Activated CD4-positive, alpha-beta T cell treated with anti-CD3 and anti-CD28 coated beads, Interleukin-2, amount 10 ng/mL, durations not matched to agents 24 days and 14 days (primary cell): ENCODE results near the gene RPS6KA2. TPM values are rescaled to one million over a fixed set of nuclear protein-coding genes. Genes with fewer than 3 reads are reported as not detected.
"Not testable (repeated sequence)": the region's sequence is repeated elsewhere in the genome, so short reads cannot be mapped to it uniquely, and the experiment has no call there.

Experiments used
- DNase-seq: peaks from one replicate; pipeline ENCODE4 v3.0.0; 2022
- H3K27ac Mint-ChIP-seq: one replicate; pipeline ENCODE4 v1.8.0; 2022; ENCODE audit warnings: mild to moderate bottlenecking, mixed read lengths
- H3K27me3 Mint-ChIP-seq: one replicate; pipeline ENCODE4 v1.8.0; 2022; ENCODE audit warnings: mixed read lengths
- H3K36me3 Mint-ChIP-seq: one replicate; pipeline ENCODE4 v1.8.0; 2022; ENCODE audit warnings: low read depth, mild to moderate bottlenecking, mixed read lengths
- H3K4me1 Mint-ChIP-seq: one replicate; pipeline ENCODE4 v1.8.0; 2021; ENCODE audit warnings: mixed read lengths
- H3K4me3 Mint-ChIP-seq: one replicate; pipeline ENCODE4 v1.8.0; 2022; ENCODE audit warnings: mild to moderate bottlenecking, moderate library complexity, mixed read lengths
- H3K9me3 Mint-ChIP-seq: one replicate; pipeline ENCODE4 v1.8.0; 2021; ENCODE audit warnings: mixed read lengths
- intact Hi-C: fragments of 100-400 bp; cut with micrococcal nuclease; formaldehyde crosslinking; loops from one replicate; pipeline ENCODE4 v1.15.1; 2023
- total RNA-seq: library from RNA; stranded (reverse); gene quantifications from 2 replicates; pipeline ENCODE4 v1.2.3, GENCODE V29; 2022

Gene RPS6KA2
- total RNA-seq, 1 donor from 2014 or later: 2.8 TPM

DNA sequence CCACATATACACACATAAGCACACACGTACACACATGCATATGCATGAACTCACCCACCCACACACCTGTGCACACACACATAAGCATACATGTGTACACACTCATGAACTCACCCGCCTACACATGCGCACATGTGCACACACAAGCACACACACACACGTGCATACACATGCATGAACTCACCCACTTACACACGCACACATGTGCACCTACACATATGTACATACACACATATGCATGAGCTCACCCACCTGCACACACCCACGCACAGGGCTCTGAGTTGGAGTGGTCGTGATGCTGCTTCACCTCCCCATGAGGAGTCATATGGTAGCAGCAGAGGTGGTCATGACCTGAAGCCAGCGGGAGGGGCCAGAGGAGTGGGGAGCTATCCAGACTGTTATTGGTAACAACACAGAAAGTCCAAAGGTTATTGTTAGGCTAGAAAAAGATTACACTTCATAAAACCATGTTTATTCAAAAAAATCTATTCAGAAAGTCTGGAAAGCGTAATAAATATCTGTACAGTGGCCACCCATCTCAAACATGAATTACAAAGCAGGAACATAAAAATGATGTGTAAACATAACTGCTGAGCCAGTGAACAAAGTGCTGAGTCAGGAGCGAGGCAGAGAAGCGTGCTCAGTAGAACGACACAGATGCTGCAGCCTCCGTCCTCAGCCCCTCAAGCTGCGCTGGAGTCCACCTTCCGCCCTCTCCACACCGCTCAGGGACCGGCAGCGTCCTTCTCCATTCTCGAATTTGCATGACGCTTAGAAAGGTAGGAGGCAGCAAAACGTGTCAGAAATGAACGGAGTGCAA is 217.9 kb downstream of the RPS6KA2 start:
- H3K36me3 Mint-ChIP-seq: no peaks in the 10 kb centered on the region
- H3K4me1 Mint-ChIP-seq: peaks cover 21% of the 10 kb centered on the region
- H3K9me3 Mint-ChIP-seq: no peaks in the 10 kb centered on the region
- DNase-seq: no peak
- H3K27me3 Mint-ChIP-seq: peaks cover 5% of the 10 kb centered on the region
- H3K27ac Mint-ChIP-seq: no peak overlapping the region
- H3K4me3 Mint-ChIP-seq: no peak overlapping the region
- intact Hi-C loops: no loop called here

DNA sequence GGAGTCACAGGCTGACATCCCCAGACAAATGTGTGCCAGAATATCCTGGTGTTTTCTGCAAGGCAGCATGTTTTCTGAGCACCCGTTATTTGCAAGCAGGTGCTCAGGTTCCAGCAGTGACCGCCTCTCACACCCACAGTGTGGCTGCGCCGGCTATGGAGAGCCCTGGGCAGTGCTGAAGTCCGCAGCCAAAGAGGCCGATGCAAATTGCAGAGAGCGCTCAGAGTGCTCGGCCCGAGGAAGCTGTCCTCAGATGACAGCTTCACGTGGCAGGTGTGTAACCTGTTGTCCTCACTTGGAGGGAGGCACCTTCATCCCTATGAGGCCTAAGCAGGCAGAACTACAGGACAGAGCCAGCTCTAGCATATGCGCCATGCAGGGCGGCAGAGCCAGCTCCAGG is 220.9 kb downstream of the RPS6KA2 start:
- Mint-ChIP-seq H3K27ac (no peak overlapping the region), H3K36me3 (no peaks in the 10 kb centered on the region), H3K4me1 (peaks cover 11% of the 10 kb centered on the region), H3K9me3 (no peaks in the 10 kb centered on the region), H3K27me3 (peaks cover 8% of the 10 kb centered on the region), H3K4me3 (no peak overlapping the region)
- DNase-seq: no peak
- intact Hi-C loops: no loop called here

DNA sequence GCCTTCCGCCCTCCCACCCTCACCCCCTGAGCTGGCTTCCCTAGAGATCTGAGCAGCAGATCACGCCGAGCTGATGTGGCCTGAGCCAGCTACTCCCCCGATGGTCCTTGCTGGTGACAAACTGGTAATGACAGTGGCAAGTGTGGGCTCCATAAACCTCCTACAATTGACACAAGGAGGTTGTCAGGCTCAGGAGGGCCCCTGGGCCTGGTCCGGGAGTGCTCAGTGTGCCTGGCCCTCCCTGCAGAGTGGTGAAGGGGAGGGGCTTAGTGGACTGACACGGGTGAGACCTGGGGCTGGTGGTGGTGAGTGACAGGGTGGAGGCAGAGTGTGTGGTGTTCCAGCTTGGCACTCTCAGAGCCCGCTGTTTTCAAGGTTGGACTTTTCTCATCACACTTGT is 221.7 kb downstream of the RPS6KA2 start:
- H3K27ac Mint-ChIP-seq: no peak overlapping the region
- H3K36me3 Mint-ChIP-seq: no peaks in the 10 kb centered on the region
- DNase-seq: no peak
- H3K27me3 Mint-ChIP-seq: peaks cover 8% of the 10 kb centered on the region
- intact Hi-C loops: no loop called here
- H3K9me3 Mint-ChIP-seq: no peaks in the 10 kb centered on the region
- H3K4me1 Mint-ChIP-seq: peaks cover 5% of the 10 kb centered on the region
- H3K4me3 Mint-ChIP-seq: no peak overlapping the region

DNA sequence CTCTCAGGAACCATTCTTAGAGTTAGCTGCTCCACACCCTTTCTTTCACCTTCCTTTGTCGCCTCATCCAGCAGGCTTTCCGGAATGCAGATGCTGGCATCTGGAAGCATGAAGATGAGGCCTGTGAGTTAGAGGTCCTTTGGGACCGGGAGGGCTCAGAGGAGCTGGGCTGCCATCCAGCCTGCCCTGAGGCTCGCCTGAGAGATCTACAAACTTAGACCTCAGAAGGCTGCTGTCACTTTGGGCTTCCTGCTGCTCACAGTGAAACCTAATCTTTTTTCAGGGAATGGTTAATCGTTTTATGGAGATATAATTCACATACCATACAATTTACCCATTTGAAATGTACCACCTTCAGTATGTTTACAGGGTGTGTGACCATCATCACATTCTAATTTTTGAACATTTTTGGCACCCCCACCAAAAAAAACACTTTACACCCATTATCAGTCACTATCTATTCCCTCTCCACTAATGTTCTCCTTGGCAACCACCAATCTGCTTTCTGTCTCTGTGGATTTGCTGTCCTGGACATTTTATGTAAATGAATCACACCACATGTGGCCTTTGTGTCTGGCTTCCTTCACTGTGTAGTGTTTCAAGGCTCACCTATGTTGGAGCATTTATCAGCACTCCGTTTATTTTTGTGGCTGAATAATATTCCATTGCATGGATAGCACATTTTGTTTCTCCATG is 224.3 kb downstream of the RPS6KA2 start:
- Mint-ChIP-seq H3K36me3 (no peaks in the 10 kb centered on the region), H3K9me3 (no peaks in the 10 kb centered on the region), H3K27me3 (peaks cover 8% of the 10 kb centered on the region), H3K4me3 (no peak overlapping the region), H3K27ac (no peak overlapping the region), H3K4me1 (no peaks in the 10 kb centered on the region)
- no peak for DNase-seq
- intact Hi-C loops: no loop called here

DNA sequence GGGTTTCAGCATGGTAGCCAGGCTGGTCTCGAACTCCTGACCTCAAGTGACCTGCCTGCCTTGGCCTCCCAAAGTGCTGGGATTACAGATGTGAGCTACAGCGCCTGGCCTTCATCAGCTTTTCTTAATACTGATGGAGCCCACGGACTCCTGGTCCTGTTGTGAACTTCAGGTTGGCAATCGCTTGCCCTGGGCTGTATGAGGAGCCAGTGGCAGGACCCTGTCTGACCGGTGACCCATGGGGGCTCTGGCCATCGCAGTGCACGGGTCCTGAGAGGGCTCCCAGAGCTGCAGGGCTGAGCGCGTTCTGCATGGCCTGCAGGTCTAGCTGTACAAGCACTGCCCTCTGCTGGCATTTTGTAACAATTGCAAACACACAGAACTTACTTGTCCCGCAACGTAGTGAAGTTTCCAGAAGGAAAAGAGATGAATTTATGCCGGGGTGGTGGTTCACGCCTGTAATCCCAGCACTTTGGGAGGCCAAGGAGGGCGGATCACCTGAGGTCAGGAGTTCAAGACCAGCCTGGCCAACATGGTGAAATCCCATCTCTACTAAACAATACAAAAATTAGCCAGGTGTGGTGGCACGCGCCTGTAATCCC is 226.3 kb downstream of the RPS6KA2 start:
- intact Hi-C loops: loop anchor here (1.0 kb wide), 2 partner anchors 87 to 125 kb away; no protein-coding TSS in a partner anchor
- DNase-seq: peak; percentile 87
- H3K27me3 Mint-ChIP-seq, H3K27ac Mint-ChIP-seq, H3K4me1 Mint-ChIP-seq, H3K9me3 Mint-ChIP-seq, H3K36me3 Mint-ChIP-seq, H3K4me3 Mint-ChIP-seq: not testable (repeated sequence)

DNA sequence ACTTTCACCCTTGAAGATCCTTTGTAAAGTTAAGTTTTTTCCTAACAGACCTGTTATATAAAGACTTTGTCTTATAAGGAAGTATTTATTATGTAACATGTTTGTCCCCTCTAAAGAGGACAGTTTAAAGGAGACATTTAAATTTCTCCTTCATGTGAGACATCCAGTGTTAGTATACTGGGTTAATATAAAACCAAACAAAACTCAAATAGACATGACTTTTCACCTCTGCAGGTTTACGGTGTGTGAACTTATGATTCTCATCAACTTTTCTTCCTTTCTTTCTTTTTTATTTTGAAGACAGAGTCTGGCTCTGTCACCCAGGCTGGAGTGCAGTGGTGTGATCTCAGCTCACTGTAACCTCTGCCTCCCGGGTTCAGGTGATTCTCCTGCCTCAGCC is 226.9 kb downstream of the RPS6KA2 start:
- Mint-ChIP-seq H3K4me1 (no peaks in the 10 kb centered on the region), H3K36me3 (no peaks in the 10 kb centered on the region), H3K9me3 (no peaks in the 10 kb centered on the region), H3K27ac (no peak overlapping the region), H3K27me3 (peaks cover 8% of the 10 kb centered on the region), H3K4me3 (no peak overlapping the region)
- intact Hi-C loops: loop anchor here (1.0 kb wide), 1 partner anchor 125 kb away; no protein-coding TSS in a partner anchor
- DNase-seq: no peak

DNA sequence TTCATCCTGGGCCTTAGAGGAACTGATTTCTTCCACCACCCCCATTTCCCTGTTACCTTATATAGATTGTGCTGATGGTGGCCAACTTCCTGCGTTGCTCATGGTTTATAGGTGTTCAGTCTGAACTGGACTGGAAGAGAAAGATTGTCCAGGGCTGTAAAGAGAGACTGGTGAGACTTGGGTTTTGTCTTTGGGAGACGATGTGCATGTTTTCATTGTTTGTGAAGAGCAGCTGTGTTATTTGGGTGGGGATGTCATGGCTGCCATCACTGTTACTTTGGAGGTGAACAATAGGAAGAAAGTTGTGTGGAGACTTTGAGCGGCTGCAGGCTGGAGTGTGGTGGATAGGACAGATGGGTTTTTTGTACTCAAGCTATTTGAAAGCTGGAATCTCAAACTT is 228.7 kb downstream of the RPS6KA2 start:
- Mint-ChIP-seq H3K27me3 (peaks cover 12% of the 10 kb centered on the region), H3K4me1 (no peaks in the 10 kb centered on the region), H3K27ac (no peak overlapping the region), H3K4me3 (no peak overlapping the region), H3K36me3 (no peaks in the 10 kb centered on the region), H3K9me3 (no peaks in the 10 kb centered on the region)
- DNase-seq: no peak
- intact Hi-C loops: no loop called here

DNA sequence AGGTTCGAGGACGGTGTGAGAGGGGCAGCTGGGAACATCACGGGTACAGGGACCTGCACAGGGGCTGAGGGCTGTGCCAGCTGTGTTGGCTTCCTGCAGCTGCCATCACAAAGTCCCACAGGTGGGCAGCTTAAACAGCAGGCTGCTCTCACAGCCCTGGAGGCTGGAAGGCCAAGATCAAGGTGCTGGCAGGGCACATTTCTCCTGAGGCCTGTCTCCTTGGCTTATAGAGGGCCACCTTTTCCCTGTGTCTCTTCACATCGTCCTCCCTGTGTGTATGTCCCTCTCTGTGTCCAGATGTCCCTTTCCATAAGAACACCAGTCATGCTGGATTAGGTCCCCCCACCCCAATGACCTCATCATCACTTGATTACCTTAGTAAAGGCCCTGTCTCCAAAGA is 229.2 kb downstream of the RPS6KA2 start:
- no peaks in the 10 kb centered on the region for H3K4me1 Mint-ChIP-seq
- no peak overlapping the region for H3K27ac Mint-ChIP-seq
- H3K36me3 Mint-ChIP-seq: no peaks in the 10 kb centered on the region
- H3K27me3 Mint-ChIP-seq: peaks cover 10% of the 10 kb centered on the region
- no peaks in the 10 kb centered on the region for H3K9me3 Mint-ChIP-seq
- H3K4me3 Mint-ChIP-seq: no peak overlapping the region
- intact Hi-C loops: no loop called here
- no peak for DNase-seq

DNA sequence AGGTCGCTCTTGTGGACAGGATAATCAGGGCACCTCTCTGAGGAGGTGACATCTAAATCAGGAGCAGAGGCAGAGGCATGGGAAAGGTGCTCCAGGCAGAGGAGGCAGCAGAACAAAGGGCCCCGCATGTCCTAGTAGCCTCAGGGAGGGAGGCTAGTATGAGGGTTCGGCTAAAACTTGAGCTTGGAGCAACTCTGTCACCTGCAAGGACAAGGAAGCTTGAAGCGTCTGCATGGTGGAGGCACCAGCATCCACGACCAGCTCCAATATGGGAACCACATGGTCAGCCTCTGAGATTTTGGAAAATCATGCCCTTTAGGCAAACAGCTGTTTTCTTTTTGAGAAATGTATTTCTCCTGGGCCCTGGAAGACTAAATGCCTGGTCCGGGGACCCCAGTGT is 231.3 kb downstream of the RPS6KA2 start:
- no peak for DNase-seq
- Mint-ChIP-seq H3K4me3 (no peak overlapping the region), H3K27ac (no peak overlapping the region), H3K27me3 (peaks cover 18% of the 10 kb centered on the region), H3K4me1 (no peaks in the 10 kb centered on the region), H3K9me3 (no peaks in the 10 kb centered on the region), H3K36me3 (no peaks in the 10 kb centered on the region)
- intact Hi-C loops: no loop called here

DNA sequence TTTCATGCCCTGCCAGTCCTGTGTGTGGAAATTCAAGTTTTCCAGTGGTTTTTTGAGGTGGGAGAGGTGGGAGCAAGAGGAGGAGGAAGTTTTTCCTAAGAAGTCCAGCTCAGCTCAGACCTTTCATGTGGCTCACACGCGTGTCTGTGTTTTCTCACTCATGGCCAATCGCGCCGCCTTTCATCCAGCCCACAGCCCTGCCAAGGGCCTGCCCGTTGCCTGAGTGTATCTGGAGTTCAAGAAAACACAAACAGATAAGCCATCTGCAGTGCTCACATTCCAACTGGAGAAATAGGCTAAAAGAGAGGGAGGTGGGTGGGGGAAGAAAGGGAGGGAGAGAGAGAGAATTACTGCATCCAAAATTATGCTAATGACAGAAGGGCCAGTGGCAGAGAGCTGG is 231.7 kb downstream of the RPS6KA2 start:
- Mint-ChIP-seq H3K4me1 (no peaks in the 10 kb centered on the region), H3K4me3 (no peak overlapping the region), H3K9me3 (no peaks in the 10 kb centered on the region), H3K27me3 (peaks cover 22% of the 10 kb centered on the region), H3K27ac (no peak overlapping the region), H3K36me3 (no peaks in the 10 kb centered on the region)
- intact Hi-C loops: no loop called here
- no peak for DNase-seq

DNA sequence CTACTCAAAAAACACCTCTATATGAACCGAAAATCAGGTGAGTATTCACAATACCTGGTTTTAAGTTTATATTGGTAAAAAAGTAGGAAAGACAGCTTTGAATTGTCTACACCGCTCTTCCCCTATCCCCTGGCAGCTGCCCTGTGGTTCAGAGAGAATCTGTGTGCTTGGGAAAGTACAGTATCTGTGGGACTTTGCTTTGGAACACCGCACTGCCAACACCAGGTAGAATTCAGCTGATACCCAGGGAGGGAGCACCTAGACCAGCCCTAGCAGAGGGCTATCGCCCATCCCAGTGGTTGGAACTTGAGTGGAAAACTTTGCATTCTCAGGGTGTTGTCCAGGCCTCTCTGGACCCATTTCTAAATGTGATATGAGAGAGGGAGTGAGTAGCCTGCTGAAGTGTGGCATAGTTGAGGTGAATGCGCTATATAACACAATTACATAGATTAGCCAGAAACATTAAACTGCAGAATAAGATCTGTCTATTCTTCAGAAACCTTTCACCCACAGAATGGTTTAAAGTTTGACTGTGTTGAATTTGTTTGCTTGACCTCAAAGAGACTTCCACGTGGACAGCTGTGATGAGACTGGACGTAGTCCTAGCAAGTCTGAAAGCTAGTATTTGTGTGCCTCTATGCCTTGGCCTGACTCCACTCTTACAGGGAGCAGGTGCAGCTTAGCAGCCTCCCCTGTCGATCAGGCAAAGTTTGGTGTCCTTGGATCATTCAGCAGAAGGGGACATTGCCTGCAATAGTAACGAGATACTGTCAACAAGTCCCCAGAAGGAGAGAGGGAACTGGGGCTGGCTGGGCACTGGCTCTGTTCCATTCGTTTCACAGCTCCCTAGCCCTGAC is 232.8 kb downstream of the RPS6KA2 start:
- no peaks in the 10 kb centered on the region for H3K36me3 Mint-ChIP-seq
- no peaks in the 10 kb centered on the region for H3K9me3 Mint-ChIP-seq
- intact Hi-C loops: no loop called here
- no peak overlapping the region for H3K4me3 Mint-ChIP-seq
- peak; percentile 50 for DNase-seq
- H3K27me3 Mint-ChIP-seq: peaks cover 23% of the 10 kb centered on the region
- no peaks in the 10 kb centered on the region for H3K4me1 Mint-ChIP-seq
- H3K27ac Mint-ChIP-seq: no peak overlapping the region

DNA sequence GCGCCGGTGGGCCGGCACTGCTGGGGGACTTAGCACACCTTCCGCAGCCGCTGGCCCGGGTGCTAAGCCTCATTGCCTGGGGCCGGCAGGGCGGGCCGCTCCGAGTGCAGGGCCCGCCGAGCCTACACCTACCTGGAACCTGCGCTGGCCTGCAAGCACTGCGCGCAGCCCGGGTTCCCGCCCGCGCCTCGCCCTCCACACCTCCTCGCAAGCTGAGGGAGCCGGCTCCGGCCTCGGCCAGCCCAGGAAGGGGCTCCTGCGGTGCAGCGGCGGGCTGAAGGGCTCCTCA is 233.6 kb downstream of the RPS6KA2 start:
- H3K27me3 Mint-ChIP-seq: peaks cover 20% of the 10 kb centered on the region
- no peak overlapping the region for H3K4me3 Mint-ChIP-seq
- no peaks in the 10 kb centered on the region for H3K9me3 Mint-ChIP-seq
- intact Hi-C loops: no loop called here
- peak; percentile 37 for DNase-seq
- no peak overlapping the region for H3K27ac Mint-ChIP-seq
- no peaks in the 10 kb centered on the region for H3K36me3 Mint-ChIP-seq
- no peaks in the 10 kb centered on the region for H3K4me1 Mint-ChIP-seq

DNA sequence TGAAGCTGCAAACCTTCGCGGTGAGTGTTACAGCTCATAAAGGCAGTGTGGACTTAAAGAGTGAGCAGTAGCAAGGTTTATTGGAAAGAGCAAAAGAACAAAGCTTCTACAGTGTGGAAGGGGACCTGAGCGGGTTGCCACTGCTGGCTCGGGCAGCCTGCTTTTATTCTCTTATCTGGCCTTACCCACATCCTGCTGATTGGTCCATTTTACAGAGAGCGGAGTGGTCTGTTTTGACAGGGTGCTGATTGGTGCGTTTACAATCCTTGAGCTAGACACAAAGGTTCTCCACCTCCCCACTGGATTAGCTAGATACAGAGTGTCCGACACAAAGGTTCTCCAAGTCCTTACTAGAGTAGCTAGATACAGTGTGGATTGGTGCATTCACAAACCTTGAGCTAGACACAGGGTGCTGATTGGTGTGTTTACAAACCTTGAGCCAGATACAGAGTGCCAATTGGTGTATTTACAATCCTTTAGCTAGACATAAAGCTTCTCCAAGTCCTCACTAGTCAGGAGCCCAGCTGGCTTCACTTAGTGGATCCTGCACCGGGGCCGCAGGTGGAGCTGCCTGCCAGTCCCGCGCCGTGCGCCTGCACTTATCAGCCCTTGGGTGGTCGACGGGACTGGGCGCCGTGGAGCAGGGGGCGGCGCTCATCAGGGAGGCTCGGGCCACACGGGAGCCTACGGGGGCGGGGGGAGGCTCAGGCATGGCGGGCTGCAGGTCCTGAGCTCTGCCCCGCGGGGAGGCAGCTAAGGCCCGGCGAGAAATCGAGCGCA is 234.1 kb downstream of the RPS6KA2 start:
- peak; percentile 46 for DNase-seq

More for the DNA sequence above, 234.1 kb downstream of the RPS6KA2 start:
- H3K4me3 Mint-ChIP-seq, H3K9me3 Mint-ChIP-seq, H3K27ac Mint-ChIP-seq, H3K4me1 Mint-ChIP-seq, intact Hi-C loops, H3K36me3 Mint-ChIP-seq: not testable (repeated sequence)
- H3K27me3 Mint-ChIP-seq: peaks cover 20% of the 10 kb centered on the region
